Lung (tissue), 12 donors: Measurements from ENCODE around the gene ATRNL1. TPM values are rescaled to one million over a fixed set of nuclear protein-coding genes. Genes with fewer than 3 reads are reported as not detected.

Experiments
- ATAC-seq: fragments of 200-7000 bp; cut with Tn5 transposase; one replicate; pipeline ENCODE4 v1.9.1; 2020; ENCODE audit warnings: moderate number of reproducible peaks; ENCODE audit not compliant: insufficient read depth, low FRiP score
- DNase-seq, 3 donors: peaks; one replicate each; pipeline ENCODE4 v3.0.0-alpha.2; 2013 to 2017
- H3K27ac ChIP-seq, 2 donors: one replicate each; pipeline ENCODE4 v1.5.1; 2013; ENCODE audit warnings: mild to moderate bottlenecking in 2 of 2, moderate library complexity in 2 of 2, control low read depth in 1 of 2, inconsistent platforms in 1 of 2, low read depth in 1 of 2, low read length in 1 of 2
- H3K27me3 ChIP-seq, 3 donors: one replicate each; pipeline ENCODE4 v1.5.1; 2013; ENCODE audit warnings: low read length in 2 of 3; ENCODE audit not compliant: control insufficient read depth in 3 of 3, insufficient read depth in 3 of 3
- H3K36me3 ChIP-seq, 4 donors: one replicate each; pipeline ENCODE4 v1.5.1; 2013; ENCODE audit warnings: low read length in 4 of 4, mild to moderate bottlenecking in 1 of 4, moderate library complexity in 1 of 4; ENCODE audit not compliant: control insufficient read depth in 4 of 4, insufficient read depth in 4 of 4
- H3K4me1 ChIP-seq, 5 donors: one replicate each; pipeline ENCODE4 v1.5.1; 2013; ENCODE audit warnings: low read length in 5 of 5, mild to moderate bottlenecking in 2 of 5, moderate library complexity in 1 of 5; ENCODE audit not compliant: control insufficient read depth in 5 of 5, insufficient read depth in 5 of 5
- H3K4me3 ChIP-seq: one replicate; pipeline ENCODE4 v1.5.1; 2013; ENCODE audit warnings: mild to moderate bottlenecking, control low read depth, moderate library complexity
- H3K9ac ChIP-seq, 2 donors: one replicate each; pipeline ENCODE4 v1.5.1; 2013; ENCODE audit warnings: low read length in 2 of 2, control low read depth in 1 of 2; ENCODE audit not compliant: insufficient read depth in 1 of 2
- H3K9me3 ChIP-seq, 4 donors: one replicate each; pipeline ENCODE4 v1.5.1; 2013; ENCODE audit warnings: low read length in 3 of 4, mild to moderate bottlenecking in 1 of 4, moderate library complexity in 1 of 4; ENCODE audit not compliant: control insufficient read depth in 4 of 4, insufficient read depth in 3 of 4
- WGBS, 2 donors: extraction: QIAGEN DNeasy Blood & Tissue Kit; methylation state at CpG; one replicate each; pipeline ENCODE4 v1.1.7; 2013; 5-methylcytosine and 5-hydroxymethylcytosine counted together
- polyA plus RNA-seq, 2 donors: library from polyadenylated mRNA; stranded (reverse); fragments of 200-250 nt; gene quantifications; one replicate each; pipeline ENCODE4 v1.2.1, GENCODE V29; 2013
- total RNA-seq, 2 donors: library from RNA; depleted of rRNA in 1 of 2; stranded (reverse); fragments of >200 nt in 1 of 2; gene quantifications; one replicate each; pipeline ENCODE4 v1.2.1, GENCODE V29; 2014 to 2021
- TF ChIP-seq, protein P1 (sequence below): IDR thresholded peaks from 2 replicates; pipeline ENCODE4 v1.5.1; 2012; ENCODE audit warnings: mild to moderate bottlenecking; ENCODE audit errors: control extremely low read depth, extremely low read depth
- donor health status: control.
- donor health status: control.
- donor health status: Bipolar disorder and iron deficiency.
- donor health status: healthy.
- donor health status: DM: yes; HTN: yes; CAD: no.

The ATRNL1 gene
- total and polyA plus RNA-seq, 4 donors, result 0.05 to 11.1 (median 0.24) TPM

DNA sequence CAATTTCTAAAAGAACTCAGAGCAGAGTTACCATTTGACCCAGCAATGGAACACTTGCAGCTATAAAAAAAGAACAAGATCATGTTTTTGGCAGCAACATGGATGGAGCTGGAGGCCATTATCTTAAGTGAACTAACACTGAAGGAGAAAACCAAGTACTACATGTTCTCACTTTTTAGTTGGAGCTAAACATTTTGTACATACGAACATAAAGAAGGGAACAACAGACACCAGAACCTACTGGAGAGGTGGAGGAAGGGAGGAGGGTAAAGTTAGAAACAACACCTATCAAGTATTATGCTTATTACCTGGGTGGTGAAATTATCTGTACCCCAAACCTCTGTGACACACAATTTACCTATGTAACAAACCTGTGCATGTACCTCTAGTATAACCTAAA, 329.5 kb downstream of the ATRNL1 start:
- DNase-seq (no peak), ATAC-seq (no peak)
- Histone ChIP-seq H3K36me3 (no peaks in the 10 kb centered on the region), H3K9me3 (no peaks in the 10 kb centered on the region), H3K4me1 (no peaks in the 10 kb centered on the region), H3K27me3 (no peaks in the 10 kb centered on the region), H3K4me3 (no peak overlapping the region), H3K27ac (no peak overlapping the region), H3K9ac (no peak overlapping the region)
- WGBS, 2 donors, result 72 to 78% methylated on average over 1 of the region's 1 CpG
- TF ChIP-seq, protein P1, sequence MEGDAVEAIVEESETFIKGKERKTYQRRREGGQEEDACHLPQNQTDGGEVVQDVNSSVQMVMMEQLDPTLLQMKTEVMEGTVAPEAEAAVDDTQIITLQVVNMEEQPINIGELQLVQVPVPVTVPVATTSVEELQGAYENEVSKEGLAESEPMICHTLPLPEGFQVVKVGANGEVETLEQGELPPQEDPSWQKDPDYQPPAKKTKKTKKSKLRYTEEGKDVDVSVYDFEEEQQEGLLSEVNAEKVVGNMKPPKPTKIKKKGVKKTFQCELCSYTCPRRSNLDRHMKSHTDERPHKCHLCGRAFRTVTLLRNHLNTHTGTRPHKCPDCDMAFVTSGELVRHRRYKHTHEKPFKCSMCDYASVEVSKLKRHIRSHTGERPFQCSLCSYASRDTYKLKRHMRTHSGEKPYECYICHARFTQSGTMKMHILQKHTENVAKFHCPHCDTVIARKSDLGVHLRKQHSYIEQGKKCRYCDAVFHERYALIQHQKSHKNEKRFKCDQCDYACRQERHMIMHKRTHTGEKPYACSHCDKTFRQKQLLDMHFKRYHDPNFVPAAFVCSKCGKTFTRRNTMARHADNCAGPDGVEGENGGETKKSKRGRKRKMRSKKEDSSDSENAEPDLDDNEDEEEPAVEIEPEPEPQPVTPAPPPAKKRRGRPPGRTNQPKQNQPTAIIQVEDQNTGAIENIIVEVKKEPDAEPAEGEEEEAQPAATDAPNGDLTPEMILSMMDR, result no peak

DNA sequence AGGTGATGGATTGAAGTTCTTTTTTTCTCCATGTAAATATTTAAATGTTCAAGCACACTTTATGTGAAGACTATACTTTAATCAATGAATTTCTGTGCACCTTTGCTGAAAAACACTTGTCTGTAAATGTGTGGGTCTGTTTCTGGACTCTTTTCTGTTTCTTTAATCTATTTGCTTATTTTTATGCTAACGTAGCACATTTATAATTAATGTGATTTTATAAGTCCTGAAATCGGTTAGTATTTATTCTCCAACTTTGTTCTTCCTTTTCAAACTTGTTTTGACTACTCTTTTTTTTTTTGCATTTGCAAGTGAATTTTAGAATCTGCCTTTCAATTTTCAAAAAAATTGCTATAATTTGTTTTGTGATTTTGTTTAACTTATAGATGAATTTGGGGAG, 334.4 kb downstream of the ATRNL1 start:
- TF ChIP-seq, protein P1, result no peak
- H3K27me3 ChIP-seq, result no peaks in the 10 kb centered on the region
- no peak overlapping the region for H3K4me3 ChIP-seq
- no peak for ATAC-seq
- H3K27ac ChIP-seq, result no peak overlapping the region
- H3K36me3 ChIP-seq, result no peaks in the 10 kb centered on the region
- DNase-seq, result no peak
- H3K9me3 ChIP-seq, result no peaks in the 10 kb centered on the region
- no peaks in the 10 kb centered on the region for H3K4me1 ChIP-seq
- H3K9ac ChIP-seq, result no peak overlapping the region
- WGBS, 2 donors, result 59 to 90% methylated on average over 2 of the region's 2 CpGs

DNA sequence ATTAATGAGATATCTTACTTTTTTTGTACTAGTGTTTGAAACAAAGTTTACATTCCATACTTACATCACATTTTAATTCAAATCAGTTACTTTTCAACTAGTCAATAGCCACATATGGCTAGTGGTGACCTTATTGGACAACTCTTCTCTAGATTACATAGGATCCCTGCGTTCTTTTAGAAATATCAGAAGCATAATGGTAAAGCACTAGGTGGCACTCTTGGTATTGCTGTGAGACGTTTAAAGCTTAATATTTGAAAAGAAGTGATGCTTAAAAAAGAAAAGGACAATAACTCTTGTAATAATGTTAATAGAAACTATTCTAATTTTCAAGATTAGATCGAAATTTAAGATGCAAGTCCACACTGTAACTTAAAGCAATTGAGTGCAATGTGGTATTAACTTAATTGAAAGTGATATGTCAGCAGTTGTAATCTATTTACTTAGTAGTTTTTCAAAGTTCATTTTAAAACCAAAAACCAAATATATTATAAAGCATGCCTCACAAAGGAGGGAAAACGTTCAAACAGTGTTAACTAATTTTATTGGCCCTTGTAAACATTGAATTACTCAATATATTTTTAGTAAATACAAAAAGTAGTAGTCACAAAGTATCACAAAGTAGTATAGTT, 339.1 kb downstream of the ATRNL1 start:
- 18 to 22% methylated on average over 4 of the region's 4 CpGs for WGBS, 2 donors
- DNase-seq (peak in 2 of 3 donors; percentile 38 to 58), ATAC-seq (no peak)
- Histone ChIP-seq H3K27me3 (no peaks in the 10 kb centered on the region), H3K9ac (no peak overlapping the region), H3K4me1 (no peaks in the 10 kb centered on the region), H3K27ac (no peak overlapping the region), H3K36me3 (no peaks in the 10 kb centered on the region), H3K4me3 (no peak overlapping the region), H3K9me3 (no peaks in the 10 kb centered on the region)
- TF ChIP-seq, protein P1, result no peak

DNA sequence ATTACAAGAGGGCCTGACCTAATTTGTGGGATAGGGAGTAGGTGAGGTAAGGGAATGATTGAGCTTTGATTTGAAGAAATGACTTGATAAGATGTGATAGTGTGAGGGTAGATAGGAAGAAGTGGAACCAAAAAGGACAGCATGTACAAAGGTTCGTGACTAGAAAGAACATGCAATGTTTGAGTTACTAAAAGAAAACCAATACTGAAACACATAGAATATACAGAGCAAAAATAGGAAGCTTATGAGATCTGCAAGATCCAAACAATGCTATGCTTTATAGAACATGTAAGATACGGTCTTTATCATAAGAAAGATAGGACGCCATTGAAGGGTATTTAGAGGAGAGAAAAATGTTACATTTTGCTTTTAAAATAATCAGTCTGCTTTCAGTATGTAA, 343.8 kb downstream of the ATRNL1 start:
- no peaks in the 10 kb centered on the region for H3K27me3 ChIP-seq
- H3K36me3 ChIP-seq, result no peaks in the 10 kb centered on the region
- DNase-seq (no peak), ATAC-seq (no peak)
- no peaks in the 10 kb centered on the region for H3K9me3 ChIP-seq
- TF ChIP-seq, protein P1, result no peak
- H3K4me1 ChIP-seq, result no peaks in the 10 kb centered on the region
- 77 to 89% methylated on average over 3 of the region's 3 CpGs for WGBS, 2 donors
- H3K27ac ChIP-seq, result no peak overlapping the region
- H3K9ac ChIP-seq, result no peak overlapping the region
- no peak overlapping the region for H3K4me3 ChIP-seq
